WTC11 (cell line): ENCODE measurements around the gene PTPN13. TPM values are rescaled to one million over a fixed set of nuclear protein-coding genes. Genes with fewer than 3 reads are reported as not detected.

ENCODE experiments used
- ATAC-seq: fragments of 200-7000 bp; cut with Tn5 transposase; 2 replicates; pipeline ENCODE4 v1.10.0; 2021; ENCODE audit warnings: mild to moderate bottlenecking, moderate library complexity
- CTCF ChIA-PET: fragments of 300-600 bp; sonication (Branson Sonifier 250); formaldehyde crosslinking; loops from one replicate; lab custom pipeline; 2021; ENCODE audit warnings: antibody characterized with exemption; lab: Charles Lee
- POLR2A ChIA-PET: fragments of 350-600 bp; sonication (Branson Sonifier 250); formaldehyde crosslinking; loops from one replicate; lab custom pipeline; 2021; ENCODE audit warnings: antibody characterized with exemption; lab: Charles Lee
- DNase-seq: peaks from one replicate; pipeline ENCODE4 v3.0.0; 2021; ENCODE audit warnings: low spot score
- H3K27ac Mint-ChIP-seq: 2 replicates; pipeline ENCODE4 v1.8.0; 2021; ENCODE audit warnings: mixed read lengths
- H3K27me3 Mint-ChIP-seq: 2 replicates; pipeline ENCODE4 v1.8.0; 2021; ENCODE audit warnings: low read depth, mild to moderate bottlenecking, moderate library complexity, mixed read lengths
- H3K36me3 Mint-ChIP-seq: 2 replicates; pipeline ENCODE4 v1.8.0; 2021; ENCODE audit warnings: mixed read lengths
- H3K4me1 Mint-ChIP-seq: 2 replicates; pipeline ENCODE4 v1.8.0; 2022; ENCODE audit warnings: mixed read lengths
- H3K4me3 Mint-ChIP-seq: 2 replicates; pipeline ENCODE4 v1.8.0; 2021; ENCODE audit warnings: mild to moderate bottlenecking, moderate library complexity, mixed read lengths
- H3K9me3 Mint-ChIP-seq: 2 replicates; pipeline ENCODE4 v1.8.0; 2021; ENCODE audit warnings: mixed read lengths
- ARID4B ChIP-seq: sonication (generic); formaldehyde crosslinking; IDR thresholded peaks from 2 replicates; pipeline ENCODE4 v1.8.0; 2023; ENCODE audit warnings: missing genetic modification reagents, mild to moderate bottlenecking, borderline replicate concordance
- ATF1 ChIP-seq: sonication (generic); formaldehyde crosslinking; IDR thresholded peaks from 2 replicates; pipeline ENCODE4 v1.8.1; 2023; ENCODE audit warnings: mild to moderate bottlenecking, moderate library complexity, missing genetic modification reagents
- ELF4 ChIP-seq: sonication (generic); formaldehyde crosslinking; IDR thresholded peaks from 2 replicates; pipeline ENCODE4 v1.8.1; 2022; ENCODE audit warnings: low read depth, mild to moderate bottlenecking, moderate library complexity, missing genetic modification reagents
- FOXK1 ChIP-seq: sonication (generic); formaldehyde crosslinking; IDR thresholded peaks from 2 replicates; pipeline ENCODE4 v1.8.0; 2022; ENCODE audit warnings: mild to moderate bottlenecking, moderate library complexity, missing genetic modification reagents
- HMGA2 ChIP-seq: fragments of 250-450 bp; sonication (Bioruptor Pico); IDR thresholded peaks from 2 replicates; pipeline ENCODE4 v1.4.0; 2021; ENCODE audit warnings: mild to moderate bottlenecking, moderate library complexity
- IRF1 ChIP-seq: sonication (generic); formaldehyde crosslinking; IDR thresholded peaks from 2 replicates; pipeline ENCODE4 v1.8.0; 2023; ENCODE audit warnings: missing genetic modification reagents
- MXD4 ChIP-seq: fragments of 250-450 bp; sonication (Bioruptor Pico); IDR thresholded peaks from 2 replicates; pipeline ENCODE4 v1.8.0; 2021; ENCODE audit warnings: mild to moderate bottlenecking, moderate library complexity, borderline replicate concordance
- NFATC4 ChIP-seq: fragments of 250-450 bp; sonication (Bioruptor Pico); IDR thresholded peaks from 2 replicates; pipeline ENCODE4 v1.9.0; 2021; ENCODE audit warnings: mild to moderate bottlenecking
- NFYB ChIP-seq: sonication (generic); formaldehyde crosslinking; conservative IDR thresholded peaks from 2 replicates; pipeline ENCODE4 v1.8.0; 2022; ENCODE audit warnings: low read depth, missing genetic modification reagents
- NR1H2 ChIP-seq: sonication (generic); formaldehyde crosslinking; IDR thresholded peaks from 2 replicates; pipeline ENCODE4 v1.9.0; 2021; ENCODE audit warnings: mild to moderate bottlenecking, moderate library complexity, missing genetic modification reagents
- NR3C1 ChIP-seq: sonication (generic); formaldehyde crosslinking; conservative IDR thresholded peaks from 2 replicates; pipeline ENCODE4 v1.8.1; 2023; ENCODE audit warnings: low read depth, mild to moderate bottlenecking, missing genetic modification reagents
- PRRX2 ChIP-seq: fragments of 250-450 bp; sonication (Bioruptor Pico); IDR thresholded peaks from 2 replicates; pipeline ENCODE4 v1.8.0; 2021; ENCODE audit warnings: mild to moderate bottlenecking
- RELA ChIP-seq: sonication (generic); formaldehyde crosslinking; IDR thresholded peaks from 2 replicates; pipeline ENCODE4 v1.8.1; 2022; ENCODE audit warnings: missing genetic modification reagents, mild to moderate bottlenecking, borderline replicate concordance
- RORB ChIP-seq: fragments of 250-450 bp; sonication (Bioruptor Pico); IDR thresholded peaks from 2 replicates; pipeline ENCODE4 v1.9.0; 2021; ENCODE audit warnings: mild to moderate bottlenecking
- SMAD3 ChIP-seq: sonication (generic); formaldehyde crosslinking; IDR thresholded peaks from 2 replicates; pipeline ENCODE4 v1.8.0; 2022; ENCODE audit warnings: missing genetic modification reagents, mild to moderate bottlenecking, borderline replicate concordance
- SMAD4 ChIP-seq: sonication (generic); formaldehyde crosslinking; IDR thresholded peaks from 2 replicates; pipeline ENCODE4 v1.8.0; 2022; ENCODE audit warnings: mild to moderate bottlenecking, missing genetic modification reagents
- SOX15 ChIP-seq: fragments of 250-450 bp; sonication (Bioruptor Pico); IDR thresholded peaks from 2 replicates; pipeline ENCODE4 v1.9.0; 2021; ENCODE audit warnings: mild to moderate bottlenecking
- SP1 ChIP-seq: sonication (generic); formaldehyde crosslinking; conservative IDR thresholded peaks from 2 replicates; pipeline ENCODE4 v1.8.1; 2022; ENCODE audit warnings: missing genetic modification reagents
- ZBTB43 ChIP-seq: sonication (generic); formaldehyde crosslinking; IDR thresholded peaks from 2 replicates; pipeline ENCODE4 v1.8.1; 2023; ENCODE audit warnings: mild to moderate bottlenecking, missing genetic modification reagents
- ZNF121 ChIP-seq: sonication (generic); formaldehyde crosslinking; IDR thresholded peaks from 2 replicates; pipeline ENCODE4 v1.8.0; 2023; ENCODE audit warnings: missing genetic modification reagents
- ZNF671 ChIP-seq: fragments of 250-450 bp; sonication (Bioruptor Pico); IDR thresholded peaks from 2 replicates; pipeline ENCODE4 v1.8.0; 2021; ENCODE audit warnings: mild to moderate bottlenecking
- total RNA-seq: library from RNA; stranded (reverse); gene quantifications from 3 replicates; pipeline ENCODE4 v1.2.3, GENCODE V29; 2021

The PTPN13 gene
- total RNA-seq, 1 experiment from 2014 or later: 49.7 TPM

GRCh38 chr4:86730310-86730709 lies 136.2 kb downstream of the PTPN13 start:
- DNase-seq (peak; percentile 63), ATAC-seq (peak; percentile 76)
- no peak overlapping the region for H3K4me3 Mint-ChIP-seq
- peaks cover 51% of the 10 kb centered on the region for H3K36me3 Mint-ChIP-seq
- peaks cover 25% of the 10 kb centered on the region for H3K9me3 Mint-ChIP-seq
- no peaks in the 10 kb centered on the region for H3K27me3 Mint-ChIP-seq
- POLR2A ChIA-PET: no interaction called here
- TF ChIP-seq ZBTB43 (CRISPR knock-in tag) (no peak), PRRX2 (CRISPR knock-in tag) (no peak), SP1 (CRISPR knock-in tag) (no peak), NFATC4 (CRISPR knock-in tag) (no peak), ZNF671 (no peak), IRF1 (no peak), SOX15 (CRISPR knock-in tag) (no peak), ARID4B (CRISPR knock-in tag) (no peak), SMAD4 (CRISPR knock-in tag) (no peak)
- H3K27ac Mint-ChIP-seq: 0 out of 2 replicates have a peak overlapping the region, but pooled peaks have one; percentile 11
- CTCF ChIA-PET: interaction anchor here (1.2 kb wide), 2 partner anchors 231 to 234 kb away, joined by 3 to 5 read pairs; no protein-coding TSS in a partner anchor
- H3K4me1 Mint-ChIP-seq: peaks cover 9% of the 10 kb centered on the region

GRCh38 chr4:86737244-86737643 lies 143.1 kb downstream of the PTPN13 start:
- CTCF ChIA-PET: no interaction called here
- peaks cover 66% of the 10 kb centered on the region for H3K36me3 Mint-ChIP-seq

GRCh38 chr4:86741846-86742245 lies 147.7 kb downstream of the PTPN13 start:
- CTCF ChIA-PET: no interaction called here
- no peaks in the 10 kb centered on the region for H3K27me3 Mint-ChIP-seq
- no peaks in the 10 kb centered on the region for H3K4me1 Mint-ChIP-seq
- H3K27ac Mint-ChIP-seq: no peak overlapping the region
- ATAC-seq: no peak
- no peak overlapping the region for H3K4me3 Mint-ChIP-seq
- no peak for TF ChIP-seq SP1 (CRISPR knock-in tag)
- no peak for TF ChIP-seq RELA (CRISPR knock-in tag)
- no peak for TF ChIP-seq ZNF121 (CRISPR knock-in tag)
- TF ChIP-seq NR1H2: no peak
- TF ChIP-seq NR3C1 (CRISPR knock-in tag): no peak
- no peak for TF ChIP-seq NFYB (CRISPR knock-in tag)
- TF ChIP-seq MXD4 (CRISPR knock-in tag): no peak
- TF ChIP-seq FOXK1 (CRISPR knock-in tag): no peak
- no peak for TF ChIP-seq SMAD3 (CRISPR knock-in tag)
- TF ChIP-seq RORB (CRISPR knock-in tag): no peak
- TF ChIP-seq ELF4 (CRISPR knock-in tag): no peak
- no peak for TF ChIP-seq SOX15 (CRISPR knock-in tag)
- POLR2A ChIA-PET: no interaction called here
- H3K36me3 Mint-ChIP-seq: peaks cover 54% of the 10 kb centered on the region
- no peak for DNase-seq
- peaks cover 34% of the 10 kb centered on the region for H3K9me3 Mint-ChIP-seq

More at GRCh38 chr4:86737244-86737643, 143.1 kb downstream of the PTPN13 start:
- H3K9me3 Mint-ChIP-seq: peaks cover 34% of the 10 kb centered on the region
- POLR2A ChIA-PET: no interaction called here
- no peaks in the 10 kb centered on the region for H3K27me3 Mint-ChIP-seq
- H3K27ac Mint-ChIP-seq: no peak overlapping the region
- peak; percentile 73; the same call in 1 of the 2 replicates for TF ChIP-seq HMGA2 (CRISPR knock-in tag)
- TF ChIP-seq ATF1: no peak
- ATAC-seq: no peak
- H3K4me3 Mint-ChIP-seq: no peak overlapping the region
- H3K4me1 Mint-ChIP-seq: no peaks in the 10 kb centered on the region
- DNase-seq: no peak
